H9 (cell line): ENCODE results near the gene RPEL1. TPM values are rescaled to one million over a fixed set of nuclear protein-coding genes. Genes with fewer than 3 reads are reported as not detected.
A peak's percentile ranks its signal among the peaks of the same experiment; 100 is the strongest.

Experiments
- DNase-seq: peaks from one replicate; pipeline ENCODE4 v3.0.0-alpha.2; 2017
- H2AFZ ChIP-seq: one replicate; pipeline ENCODE4 v1.6.1; 2013; ENCODE audit warnings: mild to moderate bottlenecking, low read length, control low read depth, moderate library complexity
- H2AK5ac ChIP-seq: 2 replicates; pipeline ENCODE4 v1.6.1; 2013; ENCODE audit warnings: low read length, control low read depth, mixed read lengths; ENCODE audit not compliant: insufficient read length
- H2BK120ac ChIP-seq: one replicate; pipeline ENCODE4 v1.6.1; 2013; ENCODE audit warnings: low read depth, mild to moderate bottlenecking, low read length, control low read depth, inconsistent platforms; ENCODE audit not compliant: poor library complexity, severe bottlenecking
- H2BK12ac ChIP-seq: 2 replicates; pipeline ENCODE4 v1.6.1; 2013; ENCODE audit warnings: low read length, control low read depth, mixed read lengths, low read depth; ENCODE audit not compliant: insufficient read length
- H2BK15ac ChIP-seq: 2 replicates; pipeline ENCODE4 v1.6.1; 2013; ENCODE audit warnings: low read depth, low read length, control low read depth
- H2BK20ac ChIP-seq: one replicate; pipeline ENCODE4 v1.6.1; 2013; ENCODE audit warnings: low read depth, mild to moderate bottlenecking, low read length, control low read depth, inconsistent platforms; ENCODE audit not compliant: poor library complexity, severe bottlenecking
- H2BK5ac ChIP-seq: 2 replicates; pipeline ENCODE4 v1.6.1; 2013; ENCODE audit warnings: low read length, control low read depth, mixed read lengths; ENCODE audit not compliant: insufficient read length
- H3K14ac ChIP-seq: 2 replicates; pipeline ENCODE4 v1.6.1; 2013; ENCODE audit warnings: low read length, control low read depth; ENCODE audit not compliant: insufficient read depth
- H3K18ac ChIP-seq: 2 replicates; pipeline ENCODE4 v1.6.1; 2013; ENCODE audit warnings: low read depth, mild to moderate bottlenecking, mixed read lengths, low read length, control low read depth; ENCODE audit not compliant: insufficient read length
- H3K23ac ChIP-seq: 2 replicates; pipeline ENCODE4 v1.6.1; 2013; ENCODE audit warnings: low read length, control low read depth, mixed read lengths, low read depth; ENCODE audit not compliant: insufficient read length
- H3K23me2 ChIP-seq: 2 replicates; pipeline ENCODE4 v1.6.1; 2013; ENCODE audit warnings: low read depth, mild to moderate bottlenecking, mixed read lengths, low read length, control low read depth; ENCODE audit not compliant: insufficient read length, poor library complexity, severe bottlenecking
- H3K27ac ChIP-seq: 2 replicates; pipeline ENCODE4 v1.5.1; 2013; ENCODE audit warnings: low read length, control low read depth, mixed read lengths, low read depth; ENCODE audit not compliant: insufficient read length
- H3K27me3 ChIP-seq: 2 replicates; pipeline ENCODE4 v1.6.1; 2013; ENCODE audit warnings: low read length, control low read depth, inconsistent platforms; ENCODE audit not compliant: insufficient read depth
- H3K4ac ChIP-seq: 2 replicates; pipeline ENCODE4 v1.6.1; 2013; ENCODE audit warnings: low read depth, mild to moderate bottlenecking, control low read depth, inconsistent platforms, low read length, moderate library complexity
- H3K4me1 ChIP-seq: 2 replicates; pipeline ENCODE4 v1.6.1; 2013; ENCODE audit warnings: low read length, control low read depth, inconsistent platforms; ENCODE audit not compliant: insufficient read depth
- H3K4me2 ChIP-seq: 2 replicates; pipeline ENCODE4 v1.6.1; 2013; ENCODE audit warnings: low read length, control low read depth, mixed read lengths; ENCODE audit not compliant: insufficient read length, insufficient read depth
- H3K56ac ChIP-seq: 2 replicates; pipeline ENCODE4 v1.6.1; 2013; ENCODE audit warnings: low read depth, mild to moderate bottlenecking, mixed read lengths, low read length, control low read depth; ENCODE audit not compliant: insufficient read length
- H3K79me1 ChIP-seq: 2 replicates; pipeline ENCODE4 v1.6.1; 2013; ENCODE audit warnings: low read depth, mild to moderate bottlenecking, moderate library complexity, low read length, control low read depth, inconsistent platforms; ENCODE audit not compliant: insufficient read depth, poor library complexity, severe bottlenecking
- H3K79me2 ChIP-seq: 2 replicates; pipeline ENCODE4 v1.6.1; 2013; ENCODE audit warnings: low read length, control low read depth, inconsistent platforms; ENCODE audit not compliant: insufficient read depth
- H3K9ac ChIP-seq: 2 replicates; pipeline ENCODE4 v1.6.1; 2013; ENCODE audit warnings: low read length, control low read depth, mixed read lengths; ENCODE audit not compliant: insufficient read length; ENCODE audit errors: extremely low read depth
- H3K9me3 ChIP-seq: one replicate; pipeline ENCODE4 v1.6.1; 2013; ENCODE audit warnings: low read depth, low read length, inconsistent platforms; ENCODE audit not compliant: control insufficient read depth
- H3T11ph ChIP-seq: one replicate; pipeline ENCODE4 v1.6.1; 2013; ENCODE audit warnings: mild to moderate bottlenecking, low read length, control low read depth, inconsistent platforms
- H4K20me1 ChIP-seq: one replicate; pipeline ENCODE4 v1.6.1; 2013; ENCODE audit not compliant: control insufficient read depth, insufficient read length, insufficient read depth
- H4K5ac ChIP-seq: 2 replicates; pipeline ENCODE4 v1.6.1; 2013; ENCODE audit warnings: low read depth, mild to moderate bottlenecking, mixed read lengths, low read length, control low read depth; ENCODE audit not compliant: insufficient read length
- H4K8ac ChIP-seq: replicated peaks from 2 replicates; pipeline ENCODE4 v1.6.1; 2013; ENCODE audit warnings: low read length, control low read depth, mixed read lengths, low read depth; ENCODE audit not compliant: insufficient read length
- H4K91ac ChIP-seq: 2 replicates; pipeline ENCODE4 v1.6.1; 2013; ENCODE audit warnings: low read depth, mild to moderate bottlenecking, moderate library complexity, mixed read lengths, low read length, control low read depth; ENCODE audit not compliant: insufficient read length
- H3K27ac Mint-ChIP-seq, 3 experiments: 2 replicates in 2 of 3; 3 replicates in 1 of 3; pipeline ENCODE4 v1.8.0; 2020 to 2021; ENCODE audit warnings: mixed read lengths in 3 of 3, mild to moderate bottlenecking in 1 of 3, moderate library complexity in 1 of 3
- H3K27me3 Mint-ChIP-seq: 2 replicates; pipeline ENCODE4 v1.8.0; 2021; ENCODE audit warnings: low read depth, mild to moderate bottlenecking, moderate library complexity, mixed read lengths
- H3K36me3 Mint-ChIP-seq, 3 experiments: 2 replicates in 2 of 3; 3 replicates in 1 of 3; pipeline ENCODE4 v1.8.0; 2020 to 2021; ENCODE audit warnings: low read depth in 3 of 3, mixed read lengths in 3 of 3; ENCODE audit not compliant: insufficient read depth in 1 of 3
- H3K4me1 Mint-ChIP-seq, 2 experiments: 2 replicates each; pipeline ENCODE4 v1.8.0; 2020; ENCODE audit warnings: mixed read lengths in 2 of 2
- H3K4me3 Mint-ChIP-seq, 2 experiments: 2 replicates in 1 of 2; 3 replicates in 1 of 2; pipeline ENCODE4 v1.8.0; 2020 to 2021; ENCODE audit warnings: mild to moderate bottlenecking in 2 of 2, mixed read lengths in 2 of 2, moderate library complexity in 1 of 2
- H3K9me3 Mint-ChIP-seq, 2 experiments: 2 replicates in 1 of 2; 3 replicates in 1 of 2; pipeline ENCODE4 v1.8.0; 2020; ENCODE audit warnings: mild to moderate bottlenecking in 2 of 2, mixed read lengths in 2 of 2, moderate library complexity in 1 of 2
- WGBS: extraction: QIAGEN DNeasy Blood & Tissue Kit; methylation state at CpG from one replicate; pipeline ENCODE4 v1.1.7; 2013; ENCODE audit warnings: missing lambda C conversion rate, low lambda C conversion rate, mixed read lengths; ENCODE audit not compliant: insufficient read length; ENCODE audit errors: extremely low coverage; 5-methylcytosine and 5-hydroxymethylcytosine counted together
- total RNA-seq: library from RNA; stranded (reverse); gene quantifications from 2 replicates; pipeline ENCODE4 v1.2.1, GENCODE V29; 2021
- TF ChIP-seq, protein P1 (sequence below): fragments of 200-600 bp; sonication (generic); conservative IDR thresholded peaks from 3 replicates; pipeline ENCODE4 v1.8.0; 2021; ENCODE audit warnings: antibody characterized with exemption, mild to moderate bottlenecking

The RPEL1 gene
- total RNA-seq, 1 experiment from 2014 or later: 0.13 TPM

DNA sequence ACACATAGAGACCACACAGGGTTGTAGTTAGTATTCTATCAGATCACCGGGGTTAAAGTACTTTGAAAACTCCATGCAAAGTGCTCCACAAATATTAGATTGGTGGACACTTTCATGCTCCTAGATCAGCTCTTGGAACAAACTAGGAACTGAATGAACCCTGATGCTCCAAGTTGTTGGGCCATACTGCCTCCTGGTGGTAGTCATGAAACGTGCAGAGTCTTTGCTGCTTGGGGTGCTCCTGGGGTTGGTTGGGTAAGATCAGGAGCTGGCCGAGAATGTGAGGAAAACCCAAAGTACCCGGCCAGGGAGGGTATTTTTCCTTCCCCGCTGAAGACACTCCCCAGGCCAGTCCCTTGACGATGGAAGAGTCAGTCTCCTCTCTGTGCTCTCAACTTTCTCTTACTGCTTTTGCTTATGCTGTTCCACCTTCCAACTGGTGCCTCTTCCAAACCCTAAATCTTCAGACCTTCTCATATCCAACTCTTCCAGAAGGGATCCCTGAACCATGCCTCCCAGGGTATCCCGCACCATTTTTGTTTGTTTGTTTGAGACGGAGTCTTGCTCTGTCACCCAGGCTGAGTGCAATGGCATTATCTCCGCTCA lies 918 bp upstream of the RPEL1 start:
- peaks cover 0 to 2% of the 10 kb centered on the region in 2 experiments; a peak in 2 of 5 replicates for H3K9me3 Mint-ChIP-seq
- H3K27ac Mint-ChIP-seq: no peak overlapping the region
- H3K4me1 Mint-ChIP-seq: peaks cover 8 to 13% of the 10 kb centered on the region in 2 experiments

More for the DNA sequence above, 918 bp upstream of the RPEL1 start:
- Histone ChIP-seq H3K56ac (no peak overlapping the region), H3K9ac (no peak overlapping the region), H3K23ac (no peak overlapping the region), H3K4me1 (0 out of 2 replicates have a peak, but pooled peaks cover 3% of the 10 kb centered on the region), H2BK120ac (no peak overlapping the region), H3K27me3 (no peaks in the 10 kb centered on the region), H4K91ac (no peak overlapping the region), H3K79me1 (no peaks in the 10 kb centered on the region), H3K9me3 (no peaks in the 10 kb centered on the region), H2AFZ (no peak overlapping the region), H3K79me2 (no peaks in the 10 kb centered on the region), H4K5ac (no peak overlapping the region), H3K4ac (no peak overlapping the region), H3T11ph (no peak overlapping the region), H2AK5ac (no peak overlapping the region), H2BK12ac (no peak overlapping the region), H4K20me1 (no peaks in the 10 kb centered on the region), H3K14ac (no peak overlapping the region), H2BK15ac (no peak overlapping the region), H3K4me2 (no peak overlapping the region), H4K8ac (no peak overlapping the region), H2BK5ac (no peak overlapping the region), H3K18ac (no peak overlapping the region), H3K23me2 (no peaks in the 10 kb centered on the region), H2BK20ac (no peak overlapping the region), H3K27ac (no peak overlapping the region)
- TF ChIP-seq, protein P1, sequence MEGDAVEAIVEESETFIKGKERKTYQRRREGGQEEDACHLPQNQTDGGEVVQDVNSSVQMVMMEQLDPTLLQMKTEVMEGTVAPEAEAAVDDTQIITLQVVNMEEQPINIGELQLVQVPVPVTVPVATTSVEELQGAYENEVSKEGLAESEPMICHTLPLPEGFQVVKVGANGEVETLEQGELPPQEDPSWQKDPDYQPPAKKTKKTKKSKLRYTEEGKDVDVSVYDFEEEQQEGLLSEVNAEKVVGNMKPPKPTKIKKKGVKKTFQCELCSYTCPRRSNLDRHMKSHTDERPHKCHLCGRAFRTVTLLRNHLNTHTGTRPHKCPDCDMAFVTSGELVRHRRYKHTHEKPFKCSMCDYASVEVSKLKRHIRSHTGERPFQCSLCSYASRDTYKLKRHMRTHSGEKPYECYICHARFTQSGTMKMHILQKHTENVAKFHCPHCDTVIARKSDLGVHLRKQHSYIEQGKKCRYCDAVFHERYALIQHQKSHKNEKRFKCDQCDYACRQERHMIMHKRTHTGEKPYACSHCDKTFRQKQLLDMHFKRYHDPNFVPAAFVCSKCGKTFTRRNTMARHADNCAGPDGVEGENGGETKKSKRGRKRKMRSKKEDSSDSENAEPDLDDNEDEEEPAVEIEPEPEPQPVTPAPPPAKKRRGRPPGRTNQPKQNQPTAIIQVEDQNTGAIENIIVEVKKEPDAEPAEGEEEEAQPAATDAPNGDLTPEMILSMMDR: peak; percentile 95
- no CpG with 5 or more reads among the region's 9 CpGs for WGBS
- Mint-ChIP-seq H3K4me3 (no peak overlapping the region), H3K36me3 (no peaks in the 10 kb centered on the region), H3K27me3 (no peaks in the 10 kb centered on the region; the same call in 1 of the 2 replicates)
- peak; percentile 85 for DNase-seq
